Activated CD8-positive, alpha-beta T cell treated with anti-CD3 and anti-CD28 coated beads, Interleukin-2, amount 10 ng/mL, durations not matched to agents 7 days and 5 days (primary cell): ENCODE data around the gene MCRIP1. TPM values are rescaled to one million over a fixed set of nuclear protein-coding genes. Genes with fewer than 3 reads are reported as not detected.

ENCODE experiments used
- total RNA-seq, 2 experiments: library from RNA; stranded (reverse); gene quantifications; one replicate each; pipeline ENCODE4 v1.2.3, GENCODE V29; 2021

Gene MCRIP1
- total RNA-seq, 2 experiments from 2014 or later: 42.3 to 43.0 TPM

Other genes starting within 250 kb of the MCRIP1 start
- gene NPLOC4, start 196.2 kb downstream of the MCRIP1 start, total RNA-seq: 100 to 1,000 TPM; 113 TPM
- gene TSPAN10, start 196.1 kb downstream of the MCRIP1 start, total RNA-seq: 1 to 10 TPM; 1.2 TPM
- gene PDE6G, start 176.7 kb downstream of the MCRIP1 start, total RNA-seq: 10 to 100 TPM; 76.5 to 80.3 TPM
- 10 to 100 TPM; 48.5 to 52.3 TPM for gene OXLD1, start 166.7 kb downstream of the MCRIP1 start, total RNA-seq
- gene CCDC137, start 166.6 kb downstream of the MCRIP1 start, total RNA-seq: 10 to 100 TPM; 42.3 to 43.7 TPM
- gene ARL16, start 149.5 kb downstream of the MCRIP1 start, total RNA-seq: 10 to 100 TPM; 21.3 to 28.4 TPM
- 100 to 1,000 TPM; 107 to 128 TPM for gene HGS, start 149.3 kb downstream of the MCRIP1 start, total RNA-seq
- 100 to 1,000 TPM; 102 to 104 TPM for gene MRPL12, start 129.9 kb downstream of the MCRIP1 start, total RNA-seq
- 10 to 100 TPM; 39.2 to 40.4 TPM for gene SLC25A10, start 121.0 kb downstream of the MCRIP1 start, total RNA-seq
- gene GCGR, start 29.1 kb downstream of the MCRIP1 start, total RNA-seq: not detected
- not detected for gene PPP1R27, start 1.8 kb upstream of the MCRIP1 start, total RNA-seq
- 100 to 1,000 TPM; 474 to 498 TPM for gene P4HB, start 27.2 kb upstream of the MCRIP1 start, total RNA-seq
- gene ARHGDIA, start 38.0 kb upstream of the MCRIP1 start, total RNA-seq: 100 to 1,000 TPM; 756 to 778 TPM
- 100 to 1,000 TPM; 269 to 273 TPM for gene ALYREF, start 58.3 kb upstream of the MCRIP1 start, total RNA-seq
- 100 to 1,000 TPM; 122 TPM for gene ANAPC11, start 58.4 kb upstream of the MCRIP1 start, total RNA-seq
- gene NPB, start 68.9 kb upstream of the MCRIP1 start, total RNA-seq: under 1 TPM; 0.18 to 0.55 TPM
- 10 to 100 TPM; 48.6 to 50.4 TPM for gene PCYT2, start 78.1 kb upstream of the MCRIP1 start, total RNA-seq
- gene SIRT7, start 84.9 kb upstream of the MCRIP1 start, total RNA-seq: 10 to 100 TPM; 55.0 to 63.4 TPM
- gene MAFG, start 94.4 kb upstream of the MCRIP1 start, total RNA-seq: 10 to 100 TPM; 14.0 to 16.5 TPM
- gene PYCR1, start 104.0 kb upstream of the MCRIP1 start, total RNA-seq: 10 to 100 TPM; 35.5 to 38.1 TPM
- not detected for gene MYADML2, start 113.9 kb upstream of the MCRIP1 start, total RNA-seq
- gene NOTUM, start 127.9 kb upstream of the MCRIP1 start, total RNA-seq: under 1 TPM; 0.29 to 0.42 TPM
- 10 to 100 TPM; 27.0 to 33.7 TPM for gene ASPSCR1, start 144.3 kb upstream of the MCRIP1 start, total RNA-seq
- 10 to 100 TPM; 86.7 to 87.7 TPM for gene CENPX, start 189.6 kb upstream of the MCRIP1 start, total RNA-seq
- 10 to 100 TPM; 58.3 to 58.9 TPM for gene LRRC45, start 190.0 kb upstream of the MCRIP1 start, total RNA-seq
- gene RAC3, start 198.4 kb upstream of the MCRIP1 start, total RNA-seq: 10 to 100 TPM; 12.9 to 13.1 TPM
- gene DCXR, start 204.4 kb upstream of the MCRIP1 start, total RNA-seq: 100 to 1,000 TPM; 141 TPM
- 10 to 100 TPM; 19.4 to 20.8 TPM for gene RFNG, start 218.5 kb upstream of the MCRIP1 start, total RNA-seq
- gene GPS1, start 218.6 kb upstream of the MCRIP1 start, total RNA-seq: 100 to 1,000 TPM in 1 of 2 experiments, 10 to 100 TPM in 1; 97.6 to 104 TPM
- gene DUS1L, start 232.5 kb upstream of the MCRIP1 start, total RNA-seq: 100 to 1,000 TPM; 126 to 127 TPM